ENCODE measurements around the gene CRIM1.

Gene CRIM1

DNA sequence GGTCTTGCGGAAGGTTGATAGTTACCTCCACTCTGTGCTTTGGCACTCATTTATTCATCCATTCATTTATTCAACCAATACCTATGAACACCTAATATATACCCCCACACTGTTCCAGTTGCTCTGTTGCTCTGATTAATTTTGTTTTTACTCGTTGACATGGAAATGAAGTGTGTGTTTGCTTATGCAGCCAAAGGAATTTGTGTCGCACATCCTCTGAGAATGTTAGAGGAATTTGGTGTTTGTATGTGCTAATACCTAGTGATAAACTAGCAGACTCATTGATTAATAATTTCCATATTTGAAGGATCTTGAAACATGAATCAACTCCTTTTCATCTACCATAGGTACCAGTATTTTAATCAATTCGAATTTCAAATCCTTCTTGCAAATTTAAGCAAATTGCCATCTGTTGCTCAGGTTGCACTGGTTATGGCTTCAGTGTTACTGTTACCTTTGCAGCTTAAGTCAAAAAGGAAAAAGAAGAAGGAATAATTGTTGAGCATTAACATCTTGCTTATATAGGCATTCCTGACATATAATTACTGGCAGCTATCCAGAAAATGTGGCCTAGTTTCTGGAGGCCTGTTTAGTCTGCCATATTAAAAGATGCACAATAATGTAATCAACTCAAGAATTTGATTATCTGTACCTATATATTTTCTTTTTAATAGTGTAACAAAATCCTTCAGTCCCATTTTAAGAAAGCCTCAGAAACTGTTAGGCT lies 25.7 kb upstream of the CRIM1 start:
- no peak overlapping the region for H3K9ac ChIP-seq (ENCODE audit: low read depth, low read length, poor library complexity, severe bottlenecking)
- H4K20me1 ChIP-seq (ENCODE audit: insufficient read depth, low read length, poor library complexity, severe bottlenecking) = no peaks in the 10 kb centered on the region
- no peaks in the 10 kb centered on the region for H3K36me3 ChIP-seq (ENCODE audit: insufficient read depth, low read length)
- H3K27me3 ChIP-seq (ENCODE audit: insufficient read depth, low read length, poor library complexity, severe bottlenecking) = no peaks in the 10 kb centered on the region
- H3K9me2 ChIP-seq (replicated peaks; ENCODE audit: low read depth, low read length) = no peaks in the 10 kb centered on the region
- no peaks in the 10 kb centered on the region for H3K9me3 ChIP-seq (ENCODE audit: insufficient read depth, low read depth, low read length)
- no peak for TF ChIP-seq EZH2phosphoT487 (IDR thresholded peaks at IDR 0.05; ENCODE audit: borderline replicate concordance)
- TF ChIP-seq, protein P1, sequence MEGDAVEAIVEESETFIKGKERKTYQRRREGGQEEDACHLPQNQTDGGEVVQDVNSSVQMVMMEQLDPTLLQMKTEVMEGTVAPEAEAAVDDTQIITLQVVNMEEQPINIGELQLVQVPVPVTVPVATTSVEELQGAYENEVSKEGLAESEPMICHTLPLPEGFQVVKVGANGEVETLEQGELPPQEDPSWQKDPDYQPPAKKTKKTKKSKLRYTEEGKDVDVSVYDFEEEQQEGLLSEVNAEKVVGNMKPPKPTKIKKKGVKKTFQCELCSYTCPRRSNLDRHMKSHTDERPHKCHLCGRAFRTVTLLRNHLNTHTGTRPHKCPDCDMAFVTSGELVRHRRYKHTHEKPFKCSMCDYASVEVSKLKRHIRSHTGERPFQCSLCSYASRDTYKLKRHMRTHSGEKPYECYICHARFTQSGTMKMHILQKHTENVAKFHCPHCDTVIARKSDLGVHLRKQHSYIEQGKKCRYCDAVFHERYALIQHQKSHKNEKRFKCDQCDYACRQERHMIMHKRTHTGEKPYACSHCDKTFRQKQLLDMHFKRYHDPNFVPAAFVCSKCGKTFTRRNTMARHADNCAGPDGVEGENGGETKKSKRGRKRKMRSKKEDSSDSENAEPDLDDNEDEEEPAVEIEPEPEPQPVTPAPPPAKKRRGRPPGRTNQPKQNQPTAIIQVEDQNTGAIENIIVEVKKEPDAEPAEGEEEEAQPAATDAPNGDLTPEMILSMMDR (conservative IDR thresholded peaks at IDR 0.05; ENCODE audit: low read length) = no peak
- H2AFZ ChIP-seq (ENCODE audit: low read length) = no peak overlapping the region
- H3K4me3 ChIP-seq (ENCODE audit: low read length, poor library complexity, severe bottlenecking) = no peak overlapping the region
- H3K4me2 ChIP-seq (ENCODE audit: low read depth, low read length, poor library complexity, severe bottlenecking) = no peak overlapping the region
- H3F3A ChIP-seq (ENCODE audit: low read depth) = no peaks in the 10 kb centered on the region
- H3K4me1 ChIP-seq (ENCODE audit: insufficient read depth, low read length, poor library complexity, severe bottlenecking) = no peaks in the 10 kb centered on the region
- no peaks in the 10 kb centered on the region for H3K79me2 ChIP-seq (ENCODE audit: insufficient read depth, low read length)

DNA sequence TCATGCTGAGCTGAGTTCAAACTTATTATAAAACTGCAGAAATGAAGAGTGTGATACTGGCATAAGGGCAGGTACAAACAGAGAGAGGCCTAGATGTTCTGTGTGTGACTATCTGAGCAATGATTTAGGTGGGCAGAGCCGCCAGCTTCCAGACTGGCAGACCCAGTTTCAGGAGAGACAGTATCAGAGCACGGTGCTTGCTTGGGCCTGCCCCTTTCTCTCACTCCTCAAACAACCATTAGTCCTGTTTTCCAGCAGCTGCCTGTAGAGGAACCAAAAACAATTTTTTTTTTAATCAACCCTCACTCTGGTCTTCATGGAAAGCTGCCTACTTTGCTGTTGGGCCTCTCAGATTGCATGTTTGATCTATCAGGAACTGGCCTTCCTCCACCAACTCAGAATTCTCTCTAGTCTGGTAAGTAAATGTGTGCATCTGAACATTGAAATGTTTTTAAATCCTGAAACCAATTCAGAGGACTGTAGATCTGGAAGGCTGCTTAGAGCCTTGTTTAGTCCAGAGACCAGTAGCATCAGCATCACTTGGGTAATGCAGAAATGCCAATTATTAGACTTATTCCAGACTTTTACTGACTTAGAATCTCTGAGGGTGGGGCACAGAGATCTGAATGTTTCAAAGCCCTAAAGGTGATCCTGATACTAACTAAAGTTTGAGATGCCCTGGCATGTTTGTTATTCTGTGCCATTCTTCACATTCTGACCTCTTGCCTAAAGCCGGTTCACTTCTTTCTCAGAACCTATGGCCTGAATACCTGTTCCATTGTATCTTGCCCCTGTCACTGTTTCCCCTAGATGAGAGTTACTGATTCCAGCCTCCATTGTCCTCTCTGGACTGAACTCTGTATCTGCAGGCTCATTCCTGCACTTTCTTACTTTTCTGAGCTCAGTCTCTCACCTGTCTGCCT lies 24.8 kb upstream of the CRIM1 start:
- no peak overlapping the region for H2AFZ ChIP-seq (ENCODE audit: low read length)
- no peak overlapping the region for H3K9ac ChIP-seq (ENCODE audit: low read depth, low read length, poor library complexity, severe bottlenecking)

DNA sequence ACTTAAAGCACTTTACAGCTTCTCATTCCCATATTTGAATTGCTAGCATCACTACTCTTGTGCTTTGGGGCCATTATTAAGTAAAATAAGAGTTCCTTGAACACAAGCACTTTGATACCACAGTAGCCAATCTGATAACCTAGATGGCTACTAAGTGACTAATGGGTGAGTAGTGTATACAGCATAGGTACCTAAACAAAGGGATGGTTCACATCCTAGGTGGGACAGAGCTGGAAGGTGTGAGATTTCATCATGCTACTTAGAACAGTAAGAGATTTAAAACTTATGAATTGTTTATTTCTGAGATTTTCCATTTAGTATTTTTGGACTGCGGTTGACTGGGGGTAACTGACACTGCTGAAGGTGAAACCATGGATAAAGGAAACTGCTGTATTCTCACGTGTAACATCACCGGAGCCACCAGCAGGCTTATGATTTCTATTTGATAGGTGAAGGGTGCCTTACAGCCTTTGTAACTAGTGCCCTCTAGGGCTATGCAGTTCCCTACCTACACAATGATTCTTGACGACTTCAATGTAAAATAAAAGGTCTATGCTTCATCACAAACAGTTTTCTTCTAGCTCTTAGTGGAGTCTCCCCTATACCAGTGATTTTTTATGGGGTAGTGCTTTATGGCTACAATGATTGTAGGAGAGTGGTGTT lies 22.1 kb upstream of the CRIM1 start:
- H3F3A ChIP-seq (ENCODE audit: low read depth) = no peaks in the 10 kb centered on the region
- no peak overlapping the region for H3K9ac ChIP-seq (ENCODE audit: low read depth, low read length, poor library complexity, severe bottlenecking)
- H3K9me3 ChIP-seq (ENCODE audit: insufficient read depth, low read depth, low read length) = no peaks in the 10 kb centered on the region
- H3K36me3 ChIP-seq (ENCODE audit: insufficient read depth, low read length) = no peaks in the 10 kb centered on the region
- no peaks in the 10 kb centered on the region for H4K20me1 ChIP-seq (ENCODE audit: insufficient read depth, low read length, poor library complexity, severe bottlenecking)
- H3K4me3 ChIP-seq (ENCODE audit: low read length, poor library complexity, severe bottlenecking) = no peak overlapping the region
- TF ChIP-seq, protein P1 (conservative IDR thresholded peaks at IDR 0.05; ENCODE audit: low read length) = peak; percentile 53
- TF ChIP-seq EZH2phosphoT487 (IDR thresholded peaks at IDR 0.05; ENCODE audit: borderline replicate concordance) = no peak
- no peaks in the 10 kb centered on the region for H3K4me1 ChIP-seq (ENCODE audit: insufficient read depth, low read length, poor library complexity, severe bottlenecking)
- no peaks in the 10 kb centered on the region for H3K9me2 ChIP-seq (replicated peaks; ENCODE audit: low read depth, low read length)
- H3K79me2 ChIP-seq (ENCODE audit: insufficient read depth, low read length) = no peaks in the 10 kb centered on the region
- H2AFZ ChIP-seq (ENCODE audit: low read length) = no peak overlapping the region
- H3K4me2 ChIP-seq (ENCODE audit: low read depth, low read length, poor library complexity, severe bottlenecking) = no peak overlapping the region
- no peaks in the 10 kb centered on the region for H3K27me3 ChIP-seq (ENCODE audit: insufficient read depth, low read length, poor library complexity, severe bottlenecking)

More for the DNA sequence above, 24.8 kb upstream of the CRIM1 start:
- no peaks in the 10 kb centered on the region for H3K79me2 ChIP-seq (ENCODE audit: insufficient read depth, low read length)
- no peaks in the 10 kb centered on the region for H3F3A ChIP-seq (ENCODE audit: low read depth)
- no peaks in the 10 kb centered on the region for H3K9me3 ChIP-seq (ENCODE audit: insufficient read depth, low read depth, low read length)
- TF ChIP-seq, protein P1 (conservative IDR thresholded peaks at IDR 0.05; ENCODE audit: low read length) = no peak
- TF ChIP-seq EZH2phosphoT487 (IDR thresholded peaks at IDR 0.05; ENCODE audit: borderline replicate concordance) = no peak
- no peaks in the 10 kb centered on the region for H3K36me3 ChIP-seq (ENCODE audit: insufficient read depth, low read length)
- H3K4me3 ChIP-seq (ENCODE audit: low read length, poor library complexity, severe bottlenecking) = no peak overlapping the region
- H3K9me2 ChIP-seq (replicated peaks; ENCODE audit: low read depth, low read length) = no peaks in the 10 kb centered on the region
- no peak overlapping the region for H3K4me2 ChIP-seq (ENCODE audit: low read depth, low read length, poor library complexity, severe bottlenecking)
- no peaks in the 10 kb centered on the region for H3K4me1 ChIP-seq (ENCODE audit: insufficient read depth, low read length, poor library complexity, severe bottlenecking)
- H3K27me3 ChIP-seq (ENCODE audit: insufficient read depth, low read length, poor library complexity, severe bottlenecking) = no peaks in the 10 kb centered on the region
- no peaks in the 10 kb centered on the region for H4K20me1 ChIP-seq (ENCODE audit: insufficient read depth, low read length, poor library complexity, severe bottlenecking)

Data from Loucy (cell line).